Activated effector memory CD4-positive, alpha-beta T cell treated with anti-CD3 and anti-CD28 coated beads, Interleukin-2, amount 50 U/mL, for 16 hours (primary cell): Measurements from ENCODE around the gene TIMM17A.
"Not testable (repeated sequence)": the region's sequence is repeated elsewhere in the genome, so short reads cannot be mapped to it uniquely, and the experiment has no call there.

Experiments
- DNase-seq: peaks from one replicate; pipeline ENCODE4 v3.0.0-alpha.2; 2020

The TIMM17A gene

DNA sequence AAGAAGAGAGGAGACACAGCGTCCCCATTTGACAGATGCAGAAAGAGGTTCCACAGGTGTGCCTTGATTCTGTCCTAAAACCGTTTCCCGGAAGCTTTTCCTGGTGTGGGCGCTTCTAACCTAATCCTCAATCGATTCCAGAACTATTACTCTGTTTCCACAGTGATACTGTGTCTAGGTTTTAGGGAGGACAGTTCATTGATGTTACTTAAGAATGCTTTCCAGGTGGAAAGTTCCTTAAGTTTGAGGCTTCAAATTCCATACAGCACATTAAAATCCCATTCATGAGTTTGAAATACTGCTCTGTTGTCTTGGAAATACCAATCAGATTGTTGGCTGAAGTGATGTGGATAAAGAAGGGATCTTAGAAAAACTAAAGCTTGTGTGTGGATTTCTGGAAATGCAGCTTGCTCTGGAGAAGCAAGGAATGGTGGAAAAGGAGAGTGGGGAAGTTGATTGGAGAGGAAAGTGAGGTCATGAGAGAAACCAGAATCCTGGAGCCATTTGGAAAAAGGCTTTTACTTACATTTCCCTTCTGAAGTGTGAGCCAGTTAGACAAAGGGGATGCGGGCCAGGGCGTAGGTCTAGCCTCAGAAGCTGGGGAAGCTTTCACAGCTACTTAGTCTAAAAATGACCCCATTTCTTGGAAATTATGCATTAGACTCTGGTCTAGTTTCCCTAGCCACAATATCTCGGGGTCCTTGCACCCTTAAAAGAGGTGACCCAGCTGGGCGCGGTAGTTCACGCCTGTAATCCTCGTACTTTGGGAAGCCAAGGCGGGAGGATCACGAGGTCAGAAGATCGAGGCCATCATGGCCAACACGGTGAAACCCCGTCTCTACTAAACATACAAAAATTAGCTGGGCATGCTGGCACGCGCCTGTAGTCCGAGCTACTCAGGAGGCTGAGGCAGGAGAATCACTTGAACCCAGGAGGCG is 61.8 kb downstream of the TIMM17A start:
- no peak for DNase-seq

DNA sequence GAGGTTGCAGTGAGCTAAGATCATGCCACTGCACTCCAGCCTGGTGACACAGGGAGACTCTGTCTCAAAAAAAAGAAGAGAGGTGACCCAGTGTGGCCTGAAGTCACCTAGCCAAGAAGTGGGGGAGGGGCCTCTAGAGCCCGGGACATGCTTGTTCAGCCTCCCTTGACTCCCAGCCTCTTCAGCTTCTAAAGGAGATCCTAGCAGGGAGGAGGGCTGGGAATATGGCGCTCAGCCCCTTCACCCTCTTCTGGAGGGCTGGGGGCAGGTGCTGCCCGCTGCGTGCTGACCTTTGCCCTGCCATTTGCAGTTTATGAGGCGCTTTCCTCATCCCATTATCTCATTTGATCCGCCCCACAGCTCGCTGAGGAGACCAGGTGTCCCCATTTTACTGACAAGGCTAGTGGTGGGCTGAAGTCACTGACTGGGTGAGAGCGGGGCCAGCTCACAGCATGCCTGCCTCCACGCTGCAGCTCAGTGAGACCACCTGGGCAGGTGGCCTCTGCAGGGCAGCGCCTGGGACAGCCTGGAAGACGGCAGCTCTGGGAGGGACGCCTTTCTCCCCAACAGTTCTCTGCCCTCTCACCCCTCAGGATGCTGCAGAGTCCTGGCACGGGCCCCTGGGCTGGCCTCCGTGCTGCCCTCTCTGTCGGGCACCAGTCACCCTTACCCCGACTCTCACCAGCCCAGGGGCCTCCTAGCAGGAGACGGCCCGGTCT is 62.6 kb downstream of the TIMM17A start:
- no peak for DNase-seq

- no peak for DNase-seq
Measured at GRCh38 chr1:202018468-202019234, 63.3 kb downstream of the TIMM17A start.

GRCh38 chr1:202019235-202019558 is 63.9 kb downstream of the TIMM17A start:
- not testable (repeated sequence) for DNase-seq
